Midbrain (tissue), 1 donor: ENCODE data around the gene MMP19.

Experiments
- DNase-seq: peaks from one replicate; lab custom pipeline; 2025; lab: John Stamatoyannopoulos, UW

The MMP19 gene

GRCh38 chr12:55812088-55812487 lies 30.6 kb downstream of the MMP19 start:
- DNase-seq = no peak

GRCh38 chr12:55809274-55809673 lies 33.5 kb downstream of the MMP19 start:
- DNase-seq = no peak

- DNase-seq = no peak
Observed at GRCh38 chr12:55806982-55807381, 35.8 kb downstream of the MMP19 start.

- no peak for DNase-seq
Observed at GRCh38 chr12:55797550-55797949, 45.2 kb downstream of the MMP19 start.

- DNase-seq = peak; percentile 52
Observed at GRCh38 chr12:55797068-55797467, 45.7 kb downstream of the MMP19 start.

GRCh38 chr12:55795950-55796349 lies 46.8 kb downstream of the MMP19 start:
- DNase-seq = no peak

GRCh38 chr12:55789893-55790292 lies 52.8 kb downstream of the MMP19 start:
- no peak for DNase-seq

GRCh38 chr12:55789171-55789570 lies 53.6 kb downstream of the MMP19 start:
- no peak for DNase-seq

GRCh38 chr12:55788546-55788945 lies 54.2 kb downstream of the MMP19 start:
- DNase-seq = no peak
